ENCODE results near the gene CLDN2.

Gene CLDN2

DNA sequence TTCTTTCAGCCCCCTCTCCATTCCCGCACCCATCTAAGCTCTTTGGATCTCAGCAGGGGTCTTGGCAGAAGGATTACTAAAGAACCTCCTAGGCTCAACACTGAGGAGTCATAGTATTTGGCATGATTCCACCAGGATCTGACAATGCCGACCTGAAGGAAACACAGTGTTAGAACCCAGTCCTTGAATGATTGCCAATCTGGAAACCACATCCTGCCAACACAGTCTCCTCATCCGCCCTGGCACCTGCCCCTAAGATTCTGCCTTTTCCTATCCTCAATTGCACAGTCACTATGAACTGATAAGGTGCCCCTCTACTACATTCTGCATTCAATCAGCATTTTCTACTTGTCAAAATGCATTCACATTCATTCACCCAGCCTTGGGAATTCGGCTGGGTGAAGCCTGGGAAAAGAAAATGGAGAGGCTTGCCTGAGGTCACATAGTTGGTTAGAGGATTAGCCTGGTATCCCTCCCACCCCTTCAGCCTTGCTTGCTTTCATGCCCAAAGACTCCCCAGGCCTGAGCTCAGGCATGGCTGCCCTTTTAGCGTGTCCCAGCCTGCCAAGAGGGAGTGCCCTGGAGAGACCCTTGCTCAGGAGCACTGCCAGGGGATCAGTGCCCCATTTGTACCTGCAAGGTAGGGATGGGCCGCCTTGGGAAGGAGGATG is 2.2 kb upstream of the CLDN2 start:
- TF ChIP-seq, protein P1, sequence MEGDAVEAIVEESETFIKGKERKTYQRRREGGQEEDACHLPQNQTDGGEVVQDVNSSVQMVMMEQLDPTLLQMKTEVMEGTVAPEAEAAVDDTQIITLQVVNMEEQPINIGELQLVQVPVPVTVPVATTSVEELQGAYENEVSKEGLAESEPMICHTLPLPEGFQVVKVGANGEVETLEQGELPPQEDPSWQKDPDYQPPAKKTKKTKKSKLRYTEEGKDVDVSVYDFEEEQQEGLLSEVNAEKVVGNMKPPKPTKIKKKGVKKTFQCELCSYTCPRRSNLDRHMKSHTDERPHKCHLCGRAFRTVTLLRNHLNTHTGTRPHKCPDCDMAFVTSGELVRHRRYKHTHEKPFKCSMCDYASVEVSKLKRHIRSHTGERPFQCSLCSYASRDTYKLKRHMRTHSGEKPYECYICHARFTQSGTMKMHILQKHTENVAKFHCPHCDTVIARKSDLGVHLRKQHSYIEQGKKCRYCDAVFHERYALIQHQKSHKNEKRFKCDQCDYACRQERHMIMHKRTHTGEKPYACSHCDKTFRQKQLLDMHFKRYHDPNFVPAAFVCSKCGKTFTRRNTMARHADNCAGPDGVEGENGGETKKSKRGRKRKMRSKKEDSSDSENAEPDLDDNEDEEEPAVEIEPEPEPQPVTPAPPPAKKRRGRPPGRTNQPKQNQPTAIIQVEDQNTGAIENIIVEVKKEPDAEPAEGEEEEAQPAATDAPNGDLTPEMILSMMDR (IDR thresholded peaks at IDR 0.05; ENCODE audit: insufficient read depth, missing control alignments), result no peak
- DNase-seq (ENCODE audit: insufficient read length, low spot score), result no peak
- no peak for FAIRE-seq

DNA sequence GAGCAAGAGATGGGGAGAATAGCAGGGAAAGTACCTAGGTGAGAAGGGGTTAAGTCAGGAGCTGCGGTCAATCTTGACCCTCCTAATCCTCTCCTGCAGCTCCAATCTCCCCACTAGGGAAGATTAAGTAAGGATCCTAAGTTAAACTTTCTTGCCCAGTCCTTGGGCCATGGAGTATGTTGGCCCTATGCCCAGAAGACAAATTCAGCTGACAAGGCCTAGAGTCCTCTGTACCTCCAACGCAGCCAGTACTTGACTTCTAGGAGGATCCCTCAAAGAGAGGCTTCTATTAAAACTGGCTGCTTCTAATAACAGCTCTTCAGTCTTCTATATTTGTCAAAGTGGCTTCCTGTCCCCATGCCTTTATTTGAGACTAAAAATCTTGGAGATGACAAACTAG is 1.4 kb downstream of the CLDN2 start:
- no peak for DNase-seq (ENCODE audit: insufficient read length, low spot score)
- TF ChIP-seq, protein P1 (IDR thresholded peaks at IDR 0.05; ENCODE audit: insufficient read depth, missing control alignments), result no peak
- no peak for FAIRE-seq

DNA sequence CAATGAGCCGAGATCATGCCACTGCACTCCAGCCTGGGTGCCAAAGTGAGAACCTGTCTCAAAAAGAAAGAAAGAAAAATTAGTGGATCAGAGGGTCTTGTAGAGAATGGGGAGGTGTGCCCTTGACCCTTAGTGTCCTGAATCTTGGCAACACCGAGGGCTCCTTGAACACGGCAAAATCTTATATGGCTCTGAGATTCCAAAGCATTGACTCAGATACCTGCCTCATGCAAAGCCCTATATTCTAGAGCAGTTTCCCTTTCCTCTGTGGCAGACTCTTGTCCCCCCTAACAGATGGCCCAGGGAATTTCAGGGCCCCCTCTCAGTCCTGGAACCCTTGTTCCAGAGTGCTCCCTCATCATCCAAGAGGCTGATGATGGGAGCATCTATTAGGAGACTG is 6.8 kb downstream of the CLDN2 start:
- DNase-seq (ENCODE audit: insufficient read length, low spot score) (no peak), FAIRE-seq (no peak)
- TF ChIP-seq, protein P1 (IDR thresholded peaks at IDR 0.05; ENCODE audit: insufficient read depth, missing control alignments), result no peak

DNA sequence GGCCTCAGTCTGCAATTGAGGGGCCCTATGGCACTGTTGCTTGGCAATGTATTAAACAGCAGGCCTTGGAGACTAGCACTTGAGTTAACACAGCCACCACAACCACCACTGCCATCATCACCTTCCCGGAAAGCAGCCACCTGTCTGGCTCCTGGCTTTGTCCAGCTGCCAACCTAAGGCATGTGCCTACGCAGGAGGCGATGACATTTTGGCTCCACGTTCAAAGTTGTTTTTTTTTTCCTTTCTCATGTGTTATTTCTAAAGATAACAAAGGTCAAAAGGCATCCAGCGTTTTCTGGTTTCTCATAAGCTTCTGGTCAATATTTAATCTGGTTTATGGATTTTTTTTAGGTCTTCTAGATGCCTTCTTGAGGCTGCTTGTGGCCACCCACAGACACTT is 7.5 kb downstream of the CLDN2 start:
- no peak for DNase-seq (ENCODE audit: insufficient read length, low spot score)
- no peak for FAIRE-seq
- TF ChIP-seq, protein P1 (IDR thresholded peaks at IDR 0.05; ENCODE audit: insufficient read depth, missing control alignments), result no peak

DNA sequence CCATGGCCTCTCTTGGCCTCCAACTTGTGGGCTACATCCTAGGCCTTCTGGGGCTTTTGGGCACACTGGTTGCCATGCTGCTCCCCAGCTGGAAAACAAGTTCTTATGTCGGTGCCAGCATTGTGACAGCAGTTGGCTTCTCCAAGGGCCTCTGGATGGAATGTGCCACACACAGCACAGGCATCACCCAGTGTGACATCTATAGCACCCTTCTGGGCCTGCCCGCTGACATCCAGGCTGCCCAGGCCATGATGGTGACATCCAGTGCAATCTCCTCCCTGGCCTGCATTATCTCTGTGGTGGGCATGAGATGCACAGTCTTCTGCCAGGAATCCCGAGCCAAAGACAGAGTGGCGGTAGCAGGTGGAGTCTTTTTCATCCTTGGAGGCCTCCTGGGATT is 8.0 kb downstream of the CLDN2 start:
- DNase-seq (ENCODE audit: insufficient read length, low spot score) (no peak), FAIRE-seq (no peak)
- TF ChIP-seq, protein P1 (IDR thresholded peaks at IDR 0.05; ENCODE audit: insufficient read depth, missing control alignments), result no peak

DNA sequence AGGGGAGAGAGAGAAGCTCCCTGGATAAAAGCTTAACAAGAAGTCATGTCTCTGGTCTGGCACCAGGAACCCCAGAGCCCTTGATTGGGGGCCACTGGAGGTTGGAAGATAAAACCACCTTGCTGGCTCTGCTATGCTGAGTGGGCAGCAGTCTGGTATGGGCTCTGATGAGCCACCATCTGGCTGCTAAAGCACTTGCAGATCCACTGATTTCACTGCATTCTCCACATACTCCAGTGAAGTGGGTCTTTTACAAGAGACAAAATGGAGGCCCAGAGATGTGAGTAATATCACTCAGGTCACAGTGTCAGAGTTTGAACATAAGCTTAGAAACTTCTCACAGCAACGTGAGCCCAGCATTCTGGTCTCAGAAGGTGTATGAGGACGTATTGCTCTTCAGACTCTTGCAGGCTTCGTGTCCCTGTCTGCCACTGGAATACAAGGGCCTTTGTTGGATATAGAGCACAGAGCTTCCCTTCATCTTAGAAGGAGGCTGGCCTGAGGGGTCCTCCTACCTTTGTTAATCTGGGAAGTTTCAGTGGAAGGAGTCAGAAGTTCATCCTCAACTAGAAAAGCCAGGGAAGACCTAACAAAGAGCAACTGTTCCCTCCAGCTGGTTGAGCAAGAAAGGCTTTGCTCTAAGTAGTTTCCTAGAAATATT is 11.8 kb downstream of the CLDN2 start:
- TF ChIP-seq, protein P1 (IDR thresholded peaks at IDR 0.05; ENCODE audit: insufficient read depth, missing control alignments), result no peak
- FAIRE-seq, result no peak
- no peak for DNase-seq (ENCODE audit: insufficient read length, low spot score)

DNA sequence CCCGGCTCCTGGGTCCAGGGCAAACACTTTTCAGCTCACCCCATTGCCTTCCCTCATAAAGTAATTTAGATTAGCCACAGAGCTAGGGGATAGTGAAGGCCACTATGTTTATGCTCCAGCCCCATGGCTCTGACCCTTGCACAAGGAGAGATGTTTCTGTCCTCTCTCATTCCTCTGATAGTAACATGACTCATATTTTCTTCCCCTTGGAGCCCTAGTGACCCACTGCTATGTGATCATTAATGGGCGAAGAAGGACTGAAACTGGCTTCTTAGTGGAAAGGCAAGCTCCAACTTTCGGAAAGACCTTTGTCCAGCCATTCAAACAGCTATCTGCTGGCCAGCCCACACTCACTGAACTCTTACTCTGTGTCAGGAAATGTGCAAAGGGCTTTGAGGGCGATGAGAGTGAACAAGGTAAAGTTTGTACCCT is 12.3 kb downstream of the CLDN2 start:
- no peak for DNase-seq (ENCODE audit: insufficient read length, low spot score)
- no peak for FAIRE-seq
- TF ChIP-seq, protein P1 (IDR thresholded peaks at IDR 0.05; ENCODE audit: insufficient read depth, missing control alignments), result no peak
